ENCODE data around the gene GLIPR1L2. TPM values are rescaled to one million over a fixed set of nuclear protein-coding genes. Genes with fewer than 3 reads are reported as not detected.

The GLIPR1L2 gene
- total RNA-seq, 6 donors from 2014 or later: 0.34 to 9.4 (median 2.8) TPM

- no peaks in the 10 kb centered on the region for H3K36me3 ChIP-seq
- peaks cover 0 to 11% (median 9%) of the 10 kb centered on the region in 4 donors for H3K9me3 ChIP-seq
- 0 to 72% methylated on average over 1 of the region's 1 CpG for WGBS, 2 donors
These were observed 36.6 kb downstream of the GLIPR1L2 start for GRCh38 chr12:75427491-75427890.

GRCh38 chr12:75428767-75429166 is 37.9 kb downstream of the GLIPR1L2 start:
- Histone ChIP-seq H3K9me3 (peaks cover 0 to 11% (median 9%) of the 10 kb centered on the region in 4 donors), H3K36me3 (no peaks in the 10 kb centered on the region), H3K27ac (no peak overlapping the region), H3K4me1 (no peaks in the 10 kb centered on the region), H3K4me3 (no peak overlapping the region), H3K27me3 (no peaks in the 10 kb centered on the region)
- ATAC-seq (ENCODE audit: low FRiP score in 2 of 2): no peak
- no peak for TF ChIP-seq EP300 (IDR thresholded peaks at IDR 0.05)
- no peak for TF ChIP-seq POLR2AphosphoS5 (IDR thresholded peaks at IDR 0.05)
- TF ChIP-seq CTCF (IDR thresholded peaks at IDR 0.05): no peak
- no peak for TF ChIP-seq POLR2A (IDR thresholded peaks at IDR 0.05)
- WGBS, 2 donors: 89% methylated on average over 1 of the region's 1 CpG; no CpG with 5 or more reads in 1 of the 2 donors
- DNase-seq: no peak

More at GRCh38 chr12:75427491-75427890, 36.6 kb downstream of the GLIPR1L2 start:
- Histone ChIP-seq H3K4me3 (no peak overlapping the region), H3K4me1 (no peaks in the 10 kb centered on the region), H3K27ac (no peak overlapping the region), H3K27me3 (no peaks in the 10 kb centered on the region)
- TF ChIP-seq POLR2A (IDR thresholded peaks at IDR 0.05) (no peak), POLR2AphosphoS5 (IDR thresholded peaks at IDR 0.05) (no peak), EP300 (IDR thresholded peaks at IDR 0.05) (no peak), CTCF (IDR thresholded peaks at IDR 0.05) (no peak)
- no peak for DNase-seq
- no peak for ATAC-seq (ENCODE audit: low FRiP score in 2 of 2)

- Histone ChIP-seq H3K4me3 (no peak overlapping the region), H3K27ac (no peak overlapping the region), H3K9me3 (peaks cover 0 to 16% (median 8%) of the 10 kb centered on the region in 4 donors), H3K4me1 (no peaks in the 10 kb centered on the region), H3K36me3 (no peaks in the 10 kb centered on the region), H3K27me3 (no peaks in the 10 kb centered on the region)
- no peak for TF ChIP-seq CTCF (IDR thresholded peaks at IDR 0.05)
- TF ChIP-seq POLR2AphosphoS5 (IDR thresholded peaks at IDR 0.05): no peak
- no peak for TF ChIP-seq POLR2A (IDR thresholded peaks at IDR 0.05)
- TF ChIP-seq EP300 (IDR thresholded peaks at IDR 0.05): no peak
- DNase-seq (no peak), ATAC-seq (ENCODE audit: low FRiP score in 2 of 2) (no peak)
- WGBS, 2 donors: 76 to 87% methylated on average over 1 of the region's 1 CpG
These were observed 42.0 kb downstream of the GLIPR1L2 start for GRCh38 chr12:75432924-75433323.

- TF ChIP-seq POLR2AphosphoS5 (IDR thresholded peaks at IDR 0.05): no peak
- no peak for TF ChIP-seq POLR2A (IDR thresholded peaks at IDR 0.05)
- TF ChIP-seq CTCF (IDR thresholded peaks at IDR 0.05): peak in 3 of 6 experiments; percentile 13 to 25 (median 24)
- peak in 1 of 2 donors; percentile 74 for ATAC-seq (ENCODE audit: low FRiP score in 2 of 2)
- no peak overlapping the region for H3K4me3 ChIP-seq
- no peaks in the 10 kb centered on the region for H3K36me3 ChIP-seq
- H3K4me1 ChIP-seq: no peaks in the 10 kb centered on the region
- no peak for DNase-seq
- peaks cover 0 to 10% (median 0%) of the 10 kb centered on the region in 4 donors for H3K9me3 ChIP-seq
- WGBS, 2 donors: 56 to 60% methylated on average over 2 of the region's 2 CpGs
- H3K27me3 ChIP-seq: no peaks in the 10 kb centered on the region
- no peak overlapping the region for H3K27ac ChIP-seq
These were observed 46.7 kb downstream of the GLIPR1L2 start for GRCh38 chr12:75437564-75437963.

GRCh38 chr12:75438059-75438754 is 47.3 kb downstream of the GLIPR1L2 start:
- 66 to 76% methylated on average over 4 of the region's 4 CpGs for WGBS, 2 donors
- H3K27me3 ChIP-seq: no peaks in the 10 kb centered on the region
- DNase-seq: no peak
- no peak overlapping the region for H3K4me3 ChIP-seq
- no peaks in the 10 kb centered on the region for H3K4me1 ChIP-seq
- H3K9me3 ChIP-seq: peaks cover 0 to 10% (median 0%) of the 10 kb centered on the region in 4 donors
- no peak for TF ChIP-seq POLR2A (IDR thresholded peaks at IDR 0.05)
- TF ChIP-seq CTCF (IDR thresholded peaks at IDR 0.05): no peak
- TF ChIP-seq POLR2AphosphoS5 (IDR thresholded peaks at IDR 0.05): no peak
- TF ChIP-seq EP300 (IDR thresholded peaks at IDR 0.05): no peak
- no peaks in the 10 kb centered on the region for H3K36me3 ChIP-seq
- no peak overlapping the region for H3K27ac ChIP-seq
- peak; percentile 22 to 46 for ATAC-seq (ENCODE audit: low FRiP score in 2 of 2)
